SIG-M5 treated with dmso at 0.1 percent for 504 hours (cell line): ENCODE data around the gene DHRS12.

Experiments
- DNase-seq: peaks from one replicate; lab custom pipeline; 2025; ENCODE audit not compliant: unreplicated experiment; lab: John Stamatoyannopoulos, UW

DHRS12 gene

GRCh38 chr13:51729866-51730553, 74.0 kb downstream of the DHRS12 start:
- no peak for DNase-seq

- DNase-seq = peak; percentile 44
Observed at GRCh38 chr13:51728972-51729371, 75.0 kb downstream of the DHRS12 start.

GRCh38 chr13:51728275-51728673, 75.7 kb downstream of the DHRS12 start:
- DNase-seq = no peak

GRCh38 chr13:51727634-51728274, 76.2 kb downstream of the DHRS12 start:
- DNase-seq = no peak

- no peak for DNase-seq
Observed at GRCh38 chr13:51726446-51727193, 77.3 kb downstream of the DHRS12 start.

GRCh38 chr13:51724721-51725120, 79.2 kb downstream of the DHRS12 start:
- no peak for DNase-seq

- no peak for DNase-seq
Observed at GRCh38 chr13:51723529-51723928, 80.4 kb downstream of the DHRS12 start.

- DNase-seq = no peak
Observed at GRCh38 chr13:51721496-51721895, 82.5 kb downstream of the DHRS12 start.

- DNase-seq = no peak
Observed at GRCh38 chr13:51719394-51719793, 84.6 kb downstream of the DHRS12 start.
